Left lobe of liver (tissue), 2 donors: ENCODE data around the gene CENPS. TPM values are rescaled to one million over a fixed set of nuclear protein-coding genes. Genes with fewer than 3 reads are reported as not detected.
A peak's percentile ranks its signal among the peaks of the same experiment; 100 is the strongest.

Source experiments
- ATAC-seq: fragments of 200-7000 bp; cut with Tn5 transposase; one replicate; pipeline ENCODE4 v1.9.1; 2020; ENCODE audit warnings: mild to moderate bottlenecking, moderate library complexity
- DNase-seq: peaks from one replicate; pipeline ENCODE4 v3.0.0-alpha.2; 2020; ENCODE audit warnings: low spot score
- total RNA-seq: library from RNA; stranded (reverse); gene quantifications from one replicate; pipeline ENCODE4 v1.2.1, GENCODE V29; 2021
- donor health status: DM: no; HTN: no; CAD: no; lungs with moderate emphysema.
- donor health status: DM: no; HTN: yes; CAD: no.

The CENPS gene
- total RNA-seq, 1 donor from 2014 or later = 9.7 TPM

GRCh38 chr1:10489291-10490055, 59.2 kb downstream of the CENPS start:
- no peak for DNase-seq
- ATAC-seq = peak; percentile 84

- DNase-seq (peak; percentile 73), ATAC-seq (peak; percentile 65)
These were observed 60.2 kb downstream of the CENPS start for GRCh38 chr1:10490286-10490970.

Other genes with a start within 250 kb of the CENPS start
- 28.5 TPM for gene KIF1B, start 219.9 kb upstream of the CENPS start, total RNA-seq
- gene PGD, start 31.4 kb upstream of the CENPS start, total RNA-seq = 51.2 TPM
- gene CORT, start 19.6 kb downstream of the CENPS start, total RNA-seq = not detected
- gene DFFA, start 42.1 kb downstream of the CENPS start, total RNA-seq = 19.4 TPM
- gene PEX14, start 44.5 kb downstream of the CENPS start, total RNA-seq = 24.0 TPM